ENCODE measurements around the gene CHMP3.

The CHMP3 gene

DNA sequence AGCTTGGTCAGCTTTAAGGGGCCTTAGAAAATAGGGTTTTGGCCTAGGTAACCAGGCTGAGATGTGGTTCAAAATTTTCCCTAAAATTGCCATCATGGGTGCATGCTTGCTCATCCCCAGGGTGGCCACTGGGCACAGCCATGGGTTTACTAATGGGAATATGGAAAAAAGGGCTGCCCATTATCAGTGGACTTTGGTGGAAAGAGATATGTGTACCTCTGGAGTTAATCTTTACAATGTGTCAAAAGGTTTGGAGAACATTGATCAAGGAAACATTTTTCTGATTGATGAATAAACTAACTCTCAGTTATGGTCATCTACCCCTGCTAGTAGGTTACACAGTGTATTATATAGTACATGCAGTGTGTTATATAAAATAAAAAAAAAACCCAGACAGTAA, 109.0 kb downstream of the CHMP3 start:
- TF ChIP-seq, protein P1, sequence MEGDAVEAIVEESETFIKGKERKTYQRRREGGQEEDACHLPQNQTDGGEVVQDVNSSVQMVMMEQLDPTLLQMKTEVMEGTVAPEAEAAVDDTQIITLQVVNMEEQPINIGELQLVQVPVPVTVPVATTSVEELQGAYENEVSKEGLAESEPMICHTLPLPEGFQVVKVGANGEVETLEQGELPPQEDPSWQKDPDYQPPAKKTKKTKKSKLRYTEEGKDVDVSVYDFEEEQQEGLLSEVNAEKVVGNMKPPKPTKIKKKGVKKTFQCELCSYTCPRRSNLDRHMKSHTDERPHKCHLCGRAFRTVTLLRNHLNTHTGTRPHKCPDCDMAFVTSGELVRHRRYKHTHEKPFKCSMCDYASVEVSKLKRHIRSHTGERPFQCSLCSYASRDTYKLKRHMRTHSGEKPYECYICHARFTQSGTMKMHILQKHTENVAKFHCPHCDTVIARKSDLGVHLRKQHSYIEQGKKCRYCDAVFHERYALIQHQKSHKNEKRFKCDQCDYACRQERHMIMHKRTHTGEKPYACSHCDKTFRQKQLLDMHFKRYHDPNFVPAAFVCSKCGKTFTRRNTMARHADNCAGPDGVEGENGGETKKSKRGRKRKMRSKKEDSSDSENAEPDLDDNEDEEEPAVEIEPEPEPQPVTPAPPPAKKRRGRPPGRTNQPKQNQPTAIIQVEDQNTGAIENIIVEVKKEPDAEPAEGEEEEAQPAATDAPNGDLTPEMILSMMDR (IDR thresholded peaks at IDR 0.05; ENCODE audit: low read depth, low read length), result no peak
- no peak overlapping the region for H3K4me3 ChIP-seq (ENCODE audit: low read depth, low read length)

DNA sequence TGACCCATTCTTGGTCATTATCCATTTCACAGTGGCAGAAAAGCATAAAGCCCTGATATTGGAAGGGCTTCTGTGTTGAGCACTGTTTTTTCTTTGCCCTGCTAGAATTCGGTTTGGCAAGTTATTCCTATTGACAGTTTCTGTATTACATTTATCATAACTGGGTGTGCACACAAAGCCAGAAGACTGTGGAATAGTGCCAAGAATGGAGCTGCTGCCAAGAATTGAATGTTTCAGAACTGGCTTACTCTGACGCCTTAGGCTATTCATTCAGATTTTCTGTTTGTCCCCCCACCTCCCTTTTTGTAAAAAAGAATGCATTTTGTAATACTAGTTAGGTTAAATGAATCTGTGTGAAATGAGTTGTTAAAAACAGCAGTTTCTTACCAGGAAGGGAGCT, 109.4 kb downstream of the CHMP3 start:
- H3K4me3 ChIP-seq (ENCODE audit: low read depth, low read length), result no peak overlapping the region
- TF ChIP-seq, protein P1 (IDR thresholded peaks at IDR 0.05; ENCODE audit: low read depth, low read length), result no peak

Measured in WI38 (cell line).